Esophagus (tissue), 2 donors: ENCODE results near the gene TAAR8. TPM values are rescaled to one million over a fixed set of nuclear protein-coding genes. Genes with fewer than 3 reads are reported as not detected.
A peak's percentile ranks its signal among the peaks of the same experiment; 100 is the strongest.

ENCODE experiments used
- H3K27ac ChIP-seq, 2 donors: one replicate each; pipeline ENCODE4 v1.5.1; 2013; ENCODE audit warnings: low read depth in 2 of 2, mild to moderate bottlenecking in 2 of 2, inconsistent platforms in 1 of 2, low read length in 1 of 2, moderate library complexity in 1 of 2
- H3K27me3 ChIP-seq, 2 donors: one replicate each; pipeline ENCODE4 v1.6.1; 2013; ENCODE audit warnings: low read length in 2 of 2, control low read depth in 1 of 2, mild to moderate bottlenecking in 1 of 2; ENCODE audit not compliant: insufficient read depth in 2 of 2, control insufficient read depth in 1 of 2
- H3K36me3 ChIP-seq, 2 donors: one replicate each; pipeline ENCODE4 v1.6.1; 2013; ENCODE audit warnings: low read length in 1 of 2; ENCODE audit not compliant: control insufficient read depth in 2 of 2, insufficient read depth in 2 of 2
- H3K4me1 ChIP-seq, 2 donors: one replicate each; pipeline ENCODE4 v1.6.1; 2013; ENCODE audit warnings: low read length in 1 of 2; ENCODE audit not compliant: control insufficient read depth in 2 of 2, insufficient read depth in 2 of 2
- H3K4me3 ChIP-seq, 2 donors: one replicate each; pipeline ENCODE4 v1.5.1; 2013; ENCODE audit warnings: low read length in 2 of 2, mild to moderate bottlenecking in 2 of 2, low read depth in 1 of 2, moderate library complexity in 1 of 2
- H3K9me3 ChIP-seq, 2 donors: one replicate each; pipeline ENCODE4 v1.6.1; 2013; ENCODE audit warnings: mild to moderate bottlenecking in 2 of 2, low read depth in 1 of 2, low read length in 1 of 2, moderate library complexity in 1 of 2; ENCODE audit not compliant: control insufficient read depth in 2 of 2, insufficient read depth in 1 of 2
- WGBS, 2 donors: extraction: QIAGEN DNeasy Blood & Tissue Kit; methylation state at CpG; one replicate each; pipeline ENCODE4 v1.1.7; 2013; 5-methylcytosine and 5-hydroxymethylcytosine counted together
- polyA plus RNA-seq, 2 donors: library from polyadenylated mRNA; stranded (reverse); fragments of 200-250 nt; gene quantifications; one replicate each; pipeline ENCODE4 v1.2.3, GENCODE V29; 2013
- donor health status: healthy with polysubstance abuse.
- donor health status: Bipolar disorder and iron deficiency.

Gene TAAR8
- polyA plus RNA-seq, 2 donors, result not detected

GRCh38 chr6:132512638-132513632 lies 39.5 kb upstream of the TAAR8 start, which contains the start of gene STX7:
TSS of gene STX7 (minus strand) at chr6:132513116. CDS start at chr6:132503530, 9,586 bp downstream.
- 1% methylated on average over 54 to 67 of the region's 67 CpGs for WGBS, 2 donors
- Histone ChIP-seq H3K36me3 (no peaks in the 10 kb centered on the region), H3K4me1 (peaks cover 0 to under 1% of the 10 kb centered on the region in 2 donors), H3K27ac (peak within 1 kb of the TSS; percentile 45 to 88), H3K27me3 (no peaks in the 10 kb centered on the region), H3K9me3 (no peaks in the 10 kb centered on the region), H3K4me3 (peak within 1 kb of the TSS; percentile 74 to 88)

- WGBS, 2 donors, result 34 to 44% methylated on average over 3 of the region's 3 CpGs
Measured at GRCh38 chr6:132513831-132514545, 38.5 kb upstream of the TAAR8 start.

GRCh38 chr6:132515386-132515785 lies 37.1 kb upstream of the TAAR8 start:
- H3K4me1 ChIP-seq, result no peaks in the 10 kb centered on the region
- 71 to 86% methylated on average over 2 of the region's 2 CpGs for WGBS, 2 donors
- H3K27ac ChIP-seq, result no peak overlapping the region
- H3K4me3 ChIP-seq, result no peak overlapping the region
- H3K9me3 ChIP-seq, result no peaks in the 10 kb centered on the region
- no peaks in the 10 kb centered on the region for H3K27me3 ChIP-seq
- H3K36me3 ChIP-seq, result no peaks in the 10 kb centered on the region

More at GRCh38 chr6:132513831-132514545, 38.5 kb upstream of the TAAR8 start:
- Histone ChIP-seq H3K4me3 (peak overlapping the region in 1 of 2 donors; percentile 74), H3K27ac (no peak overlapping the region), H3K27me3 (no peaks in the 10 kb centered on the region), H3K36me3 (no peaks in the 10 kb centered on the region), H3K9me3 (no peaks in the 10 kb centered on the region), H3K4me1 (no peaks in the 10 kb centered on the region)

- H3K4me1 ChIP-seq, result no peaks in the 10 kb centered on the region
- H3K27me3 ChIP-seq, result no peaks in the 10 kb centered on the region
- H3K4me3 ChIP-seq, result no peak overlapping the region
- no peaks in the 10 kb centered on the region for H3K9me3 ChIP-seq
- WGBS, 2 donors, result 49 to 54% methylated on average over 2 of the region's 2 CpGs
- no peak overlapping the region for H3K27ac ChIP-seq
- no peaks in the 10 kb centered on the region for H3K36me3 ChIP-seq
Measured at GRCh38 chr6:132520953-132521352, 31.5 kb upstream of the TAAR8 start.

- no peaks in the 10 kb centered on the region for H3K9me3 ChIP-seq
- H3K36me3 ChIP-seq, result no peaks in the 10 kb centered on the region
- 63 to 76% methylated on average over 5 of the region's 5 CpGs for WGBS, 2 donors
- H3K4me3 ChIP-seq, result no peak overlapping the region
- H3K27me3 ChIP-seq, result no peaks in the 10 kb centered on the region
- H3K4me1 ChIP-seq, result no peaks in the 10 kb centered on the region
- H3K27ac ChIP-seq, result no peak overlapping the region
Measured at GRCh38 chr6:132524646-132525045, 27.8 kb upstream of the TAAR8 start.

- Histone ChIP-seq H3K9me3 (no peaks in the 10 kb centered on the region), H3K27me3 (no peaks in the 10 kb centered on the region), H3K4me3 (no peak overlapping the region), H3K36me3 (no peaks in the 10 kb centered on the region), H3K27ac (no peak overlapping the region), H3K4me1 (no peaks in the 10 kb centered on the region)
- 86 to 87% methylated on average over 4 of the region's 4 CpGs for WGBS, 2 donors
Measured at GRCh38 chr6:132525866-132526265, 26.6 kb upstream of the TAAR8 start.

- no peak overlapping the region for H3K27ac ChIP-seq
- H3K36me3 ChIP-seq, result no peaks in the 10 kb centered on the region
- H3K4me3 ChIP-seq, result no peak overlapping the region
- no peaks in the 10 kb centered on the region for H3K27me3 ChIP-seq
- no peaks in the 10 kb centered on the region for H3K9me3 ChIP-seq
- no peaks in the 10 kb centered on the region for H3K4me1 ChIP-seq
- WGBS, 2 donors, result 57 to 58% methylated on average over 2 of the region's 2 CpGs
Measured at GRCh38 chr6:132526461-132526860, 26.0 kb upstream of the TAAR8 start.

- Histone ChIP-seq H3K4me3 (no peak overlapping the region), H3K27ac (no peak overlapping the region), H3K4me1 (no peaks in the 10 kb centered on the region), H3K36me3 (no peaks in the 10 kb centered on the region), H3K27me3 (no peaks in the 10 kb centered on the region), H3K9me3 (no peaks in the 10 kb centered on the region)
- WGBS, 2 donors, result 77 to 79% methylated on average over 6 of the region's 6 CpGs
Measured at GRCh38 chr6:132527791-132528190, 24.7 kb upstream of the TAAR8 start.

- H3K36me3 ChIP-seq, result no peaks in the 10 kb centered on the region
- no peak overlapping the region for H3K4me3 ChIP-seq
- H3K27me3 ChIP-seq, result no peaks in the 10 kb centered on the region
- H3K9me3 ChIP-seq, result no peaks in the 10 kb centered on the region
- no peak overlapping the region for H3K27ac ChIP-seq
- no peaks in the 10 kb centered on the region for H3K4me1 ChIP-seq
- 6 to 18% methylated on average over 9 of the region's 9 CpGs for WGBS, 2 donors
Measured at GRCh38 chr6:132530293-132530974, 22.0 kb upstream of the TAAR8 start.
